Ovary (tissue), 3 donors: ENCODE measurements around the gene STIL.

Source experiments
- EP300 ChIP-seq: sonication (generic); formaldehyde crosslinking; IDR thresholded peaks from one replicate; pipeline ENCODE4 v1.6.1; 2017; ENCODE audit warnings: antibody characterized with exemption
- POLR2A ChIP-seq: fragments of 450-650 bp; IDR thresholded peaks from one replicate; pipeline ENCODE4 v1.6.1; 2017; ENCODE audit warnings: antibody characterized with exemption, mild to moderate bottlenecking, moderate library complexity
- TF ChIP-seq, protein P1 (sequence below), 3 donors: fragments of 450-650 bp in 2 of 3; fragments of 200-600 bp in 1 of 3; IDR thresholded peaks; one replicate each; pipeline versions ENCODE4 v1.5.1 to v1.8.0; 2016 to 2022; ENCODE audit warnings: antibody characterized with exemption in 3 of 3, mild to moderate bottlenecking in 1 of 3
- donor health status: DM: no; HTN: no; CAD: no.

DNA sequence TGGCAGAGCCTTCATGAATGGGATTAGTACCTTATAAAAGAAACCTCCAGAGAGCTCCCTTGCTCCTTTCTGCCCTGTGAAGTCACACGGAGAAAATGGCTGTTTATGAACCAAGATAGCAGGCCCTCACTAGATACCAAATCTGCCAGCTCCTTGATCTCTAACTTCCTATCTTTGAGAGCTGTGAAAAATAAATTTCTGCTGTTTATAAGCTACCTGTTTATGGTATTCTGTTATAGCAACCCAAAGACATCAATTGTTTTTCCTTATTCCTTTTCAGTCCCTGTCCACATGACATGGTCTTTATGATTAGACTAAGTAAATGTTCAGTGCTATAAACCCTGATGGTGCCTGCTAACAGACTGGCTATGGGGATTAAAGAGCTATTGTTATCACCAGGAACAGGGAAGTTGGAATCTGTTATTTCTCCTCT lies 9.7 kb upstream of the STIL start:
- TF ChIP-seq EP300 = no peak
- TF ChIP-seq, protein P1, sequence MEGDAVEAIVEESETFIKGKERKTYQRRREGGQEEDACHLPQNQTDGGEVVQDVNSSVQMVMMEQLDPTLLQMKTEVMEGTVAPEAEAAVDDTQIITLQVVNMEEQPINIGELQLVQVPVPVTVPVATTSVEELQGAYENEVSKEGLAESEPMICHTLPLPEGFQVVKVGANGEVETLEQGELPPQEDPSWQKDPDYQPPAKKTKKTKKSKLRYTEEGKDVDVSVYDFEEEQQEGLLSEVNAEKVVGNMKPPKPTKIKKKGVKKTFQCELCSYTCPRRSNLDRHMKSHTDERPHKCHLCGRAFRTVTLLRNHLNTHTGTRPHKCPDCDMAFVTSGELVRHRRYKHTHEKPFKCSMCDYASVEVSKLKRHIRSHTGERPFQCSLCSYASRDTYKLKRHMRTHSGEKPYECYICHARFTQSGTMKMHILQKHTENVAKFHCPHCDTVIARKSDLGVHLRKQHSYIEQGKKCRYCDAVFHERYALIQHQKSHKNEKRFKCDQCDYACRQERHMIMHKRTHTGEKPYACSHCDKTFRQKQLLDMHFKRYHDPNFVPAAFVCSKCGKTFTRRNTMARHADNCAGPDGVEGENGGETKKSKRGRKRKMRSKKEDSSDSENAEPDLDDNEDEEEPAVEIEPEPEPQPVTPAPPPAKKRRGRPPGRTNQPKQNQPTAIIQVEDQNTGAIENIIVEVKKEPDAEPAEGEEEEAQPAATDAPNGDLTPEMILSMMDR (IDR thresholded peaks at IDR 0.05) = no peak
- TF ChIP-seq POLR2A = no peak
